Thymus (tissue), 11 donors: ENCODE data around the gene EXOC3. TPM values are rescaled to one million over a fixed set of nuclear protein-coding genes. Genes with fewer than 3 reads are reported as not detected.

Experiments
- DNase-seq, 9 donors: peaks; one replicate each; pipeline ENCODE4 v3.0.0-alpha.2; 2013; ENCODE audit warnings: low spot score in 9 of 9, low read depth in 6 of 9, missing footprints in 1 of 9
- H3K27ac ChIP-seq, 2 donors: one replicate each; pipeline ENCODE4 v1.5.1; 2013; ENCODE audit warnings: control low read depth in 1 of 2, low read depth in 1 of 2, low read length in 1 of 2, mild to moderate bottlenecking in 1 of 2, moderate library complexity in 1 of 2
- H3K27me3 ChIP-seq, 2 donors: one replicate each; pipeline ENCODE4 v1.5.1; 2013; ENCODE audit warnings: low read length in 1 of 2; ENCODE audit not compliant: control insufficient read depth in 2 of 2, insufficient read depth in 1 of 2
- H3K36me3 ChIP-seq, 2 donors: one replicate each; pipeline ENCODE4 v1.5.1; 2013; ENCODE audit warnings: low read length in 1 of 2, mild to moderate bottlenecking in 1 of 2, moderate library complexity in 1 of 2; ENCODE audit not compliant: control insufficient read depth in 2 of 2, insufficient read depth in 2 of 2
- H3K4me1 ChIP-seq, 2 donors: one replicate each; pipeline ENCODE4 v1.5.1; 2013; ENCODE audit warnings: low read length in 2 of 2; ENCODE audit not compliant: control insufficient read depth in 2 of 2, insufficient read depth in 2 of 2
- H3K4me3 ChIP-seq, 2 donors: one replicate each; pipeline ENCODE4 v1.5.1; 2013; ENCODE audit warnings: low read length in 2 of 2, control low read depth in 1 of 2, mild to moderate bottlenecking in 1 of 2
- H3K9me3 ChIP-seq, 2 donors: one replicate each; pipeline ENCODE4 v1.5.1; 2013; ENCODE audit warnings: low read length in 1 of 2, mild to moderate bottlenecking in 1 of 2; ENCODE audit not compliant: control insufficient read depth in 2 of 2, insufficient read depth in 1 of 2
- WGBS: extraction: QIAGEN DNeasy Blood & Tissue Kit; methylation state at CpG from one replicate; pipeline ENCODE4 v1.1.7; 2013; 5-methylcytosine and 5-hydroxymethylcytosine counted together
- polyA plus RNA-seq: library from polyadenylated mRNA; stranded (reverse); fragments of 200-250 nt; gene quantifications from one replicate; pipeline ENCODE4 v1.2.3, GENCODE V29; 2013
- total RNA-seq: library from RNA; stranded (reverse); fragments of 120-200 nt; gene quantifications from one replicate; pipeline ENCODE4 v1.2.4, GENCODE V29; 2013
- donor health status: healthy.

Gene EXOC3
- total and polyA plus RNA-seq, 2 donors = 27.2 to 60.0 TPM

GRCh38 chr5:428754-429452 is 14.1 kb upstream of the EXOC3 start:
- H3K27me3 ChIP-seq = peaks cover 0 to 9% of the 10 kb centered on the region in 2 donors
- H3K36me3 ChIP-seq = no peaks in the 10 kb centered on the region
- H3K4me3 ChIP-seq = no peak overlapping the region
- peaks cover 0 to 3% of the 10 kb centered on the region in 2 donors for H3K9me3 ChIP-seq
- peaks cover 0 to 17% of the 10 kb centered on the region in 2 donors for H3K4me1 ChIP-seq
- DNase-seq = no peak
- H3K27ac ChIP-seq = no peak overlapping the region
- 86% methylated on average over 22 of the region's 22 CpGs for WGBS

DNA sequence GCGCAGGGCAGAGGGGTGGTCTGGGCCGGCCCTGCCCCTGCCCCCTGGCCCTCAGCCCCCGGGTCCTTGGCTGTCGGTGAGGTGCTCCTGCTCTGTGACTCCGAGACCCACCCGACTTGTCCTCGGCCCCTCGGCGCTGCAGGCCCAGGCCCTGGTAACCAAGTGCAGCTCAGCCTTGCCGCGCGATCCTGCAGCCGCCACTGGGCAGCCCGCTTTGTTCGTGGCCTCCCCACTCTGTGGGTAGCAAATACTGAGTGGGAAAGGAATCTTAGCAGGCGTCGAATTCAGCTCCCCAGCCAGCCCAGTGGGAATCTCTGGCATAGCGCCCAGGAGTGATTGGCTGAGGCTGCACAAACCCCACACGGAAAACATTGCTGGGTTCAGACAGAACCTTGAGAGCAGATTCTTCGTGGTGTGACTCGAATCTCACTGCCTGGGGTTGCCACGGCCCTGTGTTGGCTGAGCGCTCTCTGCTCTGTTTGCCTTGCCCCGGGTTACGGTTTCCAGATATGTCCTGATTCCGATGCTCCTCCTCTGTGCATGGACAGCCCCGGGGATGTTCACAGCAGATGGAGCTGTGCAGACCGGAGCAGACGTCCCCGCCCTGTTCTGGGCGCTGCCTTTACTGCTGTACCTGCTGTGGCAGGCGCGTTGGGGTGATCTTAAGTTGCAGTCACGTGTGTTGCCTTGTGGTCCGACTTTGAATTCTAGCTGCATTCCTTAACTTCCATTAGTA is 13.4 kb upstream of the EXOC3 start:
- H3K36me3 ChIP-seq = no peaks in the 10 kb centered on the region
- peaks cover 0 to 9% of the 10 kb centered on the region in 2 donors for H3K27me3 ChIP-seq
- no peak overlapping the region for H3K4me3 ChIP-seq
- H3K27ac ChIP-seq = no peak overlapping the region
- WGBS = 94% methylated on average over 35 of the region's 35 CpGs
- no peak for DNase-seq
- peaks cover 0 to 3% of the 10 kb centered on the region in 2 donors for H3K9me3 ChIP-seq
- peaks cover 0 to 11% of the 10 kb centered on the region in 2 donors for H3K4me1 ChIP-seq

DNA sequence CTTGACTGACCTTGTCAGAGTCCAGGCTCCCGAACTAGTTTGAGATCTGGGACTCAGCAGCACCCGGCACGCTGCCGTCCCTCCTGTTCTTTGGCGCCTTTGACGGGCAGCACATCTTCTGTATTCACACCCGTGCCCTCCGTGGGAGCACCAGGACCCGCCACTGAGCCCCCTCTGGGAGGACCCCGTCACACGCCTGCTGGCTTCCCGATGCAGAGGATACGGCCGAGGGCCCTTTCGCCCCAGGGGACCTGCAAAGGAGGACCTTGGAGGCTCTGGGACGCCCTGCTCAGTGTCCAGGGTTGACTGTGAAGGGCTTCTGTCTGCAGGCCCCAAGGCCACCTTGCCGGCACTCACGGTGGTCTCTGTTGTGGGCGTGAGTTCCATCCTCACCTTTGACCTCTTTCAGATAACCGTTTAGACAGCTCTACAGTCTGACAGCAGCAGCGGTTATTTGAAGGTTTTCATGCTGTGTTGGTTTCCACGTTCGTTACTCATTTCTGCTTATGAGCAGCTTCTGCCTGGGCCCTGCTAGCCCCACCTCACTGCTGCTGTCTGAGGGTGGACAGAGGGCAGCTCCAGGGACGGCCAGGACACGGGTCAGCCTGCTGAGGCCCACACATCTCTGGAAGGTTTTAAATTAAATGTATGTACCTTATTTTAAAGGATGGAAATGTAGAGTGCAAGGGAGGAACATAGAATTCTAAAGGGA is 12.6 kb upstream of the EXOC3 start:
- Histone ChIP-seq H3K4me1 (peaks cover 0 to 8% of the 10 kb centered on the region in 2 donors), H3K36me3 (no peaks in the 10 kb centered on the region), H3K9me3 (peaks cover 0 to 3% of the 10 kb centered on the region in 2 donors), H3K27ac (no peak overlapping the region), H3K4me3 (no peak overlapping the region), H3K27me3 (peaks cover 0 to 9% of the 10 kb centered on the region in 2 donors)
- WGBS = 94% methylated on average over 25 of the region's 25 CpGs
- no peak for DNase-seq

DNA sequence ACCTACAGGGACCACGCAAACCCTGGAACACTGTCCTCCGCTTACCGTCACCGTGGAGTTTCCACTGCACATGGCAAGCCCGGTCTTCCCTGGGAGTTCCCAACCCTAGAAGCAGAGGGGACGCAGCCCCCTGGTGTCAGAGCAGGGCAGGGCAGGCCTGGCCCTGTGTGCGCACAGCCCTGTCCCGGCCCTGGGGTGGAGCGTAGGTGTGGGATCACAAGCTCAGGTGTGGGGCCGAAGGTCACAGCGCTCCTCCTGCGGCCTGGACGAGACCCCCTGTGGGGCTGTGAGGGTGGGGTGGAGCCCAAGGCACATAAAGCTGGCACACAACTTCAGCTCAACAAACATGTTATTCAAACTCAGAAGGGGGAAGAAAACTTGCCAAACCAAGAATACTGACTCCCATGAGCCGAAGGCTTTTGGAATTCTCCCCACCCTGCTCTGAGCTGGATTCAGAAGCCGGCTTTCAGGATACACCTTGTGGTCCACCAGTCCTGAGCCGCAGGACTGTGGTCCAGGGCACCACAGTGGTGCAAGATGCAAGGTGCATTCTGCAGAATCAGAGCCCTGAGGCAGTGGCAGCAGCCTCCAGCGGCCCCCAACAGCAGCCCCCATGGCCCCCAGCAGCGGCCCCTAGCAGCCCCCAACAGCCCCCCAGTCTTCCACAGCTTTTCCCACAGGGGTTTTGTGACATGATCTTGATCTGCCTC is 11.8 kb upstream of the EXOC3 start:
- H3K27ac ChIP-seq = no peak overlapping the region
- 61% methylated on average over 18 of the region's 18 CpGs for WGBS
- H3K36me3 ChIP-seq = no peaks in the 10 kb centered on the region
- no peak overlapping the region for H3K4me3 ChIP-seq
- peak in 4 of 9 donors; percentile 39 to 61 (median 51) for DNase-seq
- peaks cover 0 to 8% of the 10 kb centered on the region in 2 donors for H3K4me1 ChIP-seq
- H3K27me3 ChIP-seq = peaks cover 0 to 9% of the 10 kb centered on the region in 2 donors
- peaks cover 0 to 3% of the 10 kb centered on the region in 2 donors for H3K9me3 ChIP-seq

DNA sequence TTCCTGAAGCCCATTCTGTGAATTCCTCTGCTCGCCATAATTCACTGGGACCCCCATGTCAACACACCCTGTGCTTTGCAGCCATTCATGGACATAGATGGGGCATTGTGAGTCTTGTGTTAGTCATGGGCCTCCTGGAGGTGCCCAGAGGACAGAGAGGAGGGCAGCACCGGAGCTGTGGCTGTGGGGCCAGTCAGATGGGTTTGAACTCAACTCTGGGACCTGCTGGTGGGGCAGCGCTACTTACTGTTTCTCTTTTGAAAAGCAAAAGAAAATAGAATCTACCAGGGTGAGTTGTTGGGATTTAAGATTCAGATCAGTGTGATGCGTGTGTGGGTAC is 11.3 kb upstream of the EXOC3 start:
- DNase-seq = no peak

DNA sequence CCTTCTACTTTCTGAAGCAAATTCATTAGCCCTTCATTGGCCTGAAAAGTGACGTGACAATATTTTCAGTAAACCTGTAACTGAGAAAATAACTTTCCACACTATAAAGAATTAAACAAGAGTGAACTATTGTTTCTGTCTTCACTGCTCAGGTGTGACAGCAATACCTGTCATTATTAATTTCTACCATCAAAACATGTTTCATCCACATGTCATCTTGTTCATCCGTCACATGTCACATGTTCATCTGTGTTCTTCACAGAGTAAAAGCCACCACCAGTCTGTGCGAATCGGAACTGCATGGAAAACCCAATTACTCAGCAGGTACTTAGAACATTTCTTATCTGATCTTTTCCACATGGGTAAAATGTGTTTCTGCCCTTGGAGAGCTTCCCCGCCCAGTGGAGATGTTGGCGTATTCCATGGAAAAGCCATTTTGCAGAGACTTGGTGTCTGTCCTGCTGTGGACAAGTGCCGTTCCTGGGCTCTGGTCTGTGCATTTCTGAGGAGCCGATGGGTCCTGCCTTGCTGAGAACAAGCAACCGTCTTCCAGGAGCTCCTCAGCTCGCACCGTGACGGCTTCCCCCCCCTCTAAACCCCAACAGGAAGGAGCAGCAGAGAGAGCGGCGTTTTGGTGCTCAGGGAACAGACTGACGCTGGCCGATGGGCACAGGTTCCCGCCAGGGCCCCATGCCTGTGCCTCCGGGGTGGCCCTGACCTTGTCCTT is 10.6 kb upstream of the EXOC3 start:
- Histone ChIP-seq H3K36me3 (no peaks in the 10 kb centered on the region), H3K27me3 (peaks cover 0 to 7% of the 10 kb centered on the region in 2 donors), H3K9me3 (peaks cover 0 to 3% of the 10 kb centered on the region in 2 donors), H3K4me1 (peaks cover 0 to 8% of the 10 kb centered on the region in 2 donors), H3K4me3 (no peak overlapping the region), H3K27ac (no peak overlapping the region)
- peak in 1 of 9 donors; percentile 40 for DNase-seq
- WGBS = 82% methylated on average over 18 of the region's 18 CpGs

More for the DNA sequence above, 11.3 kb upstream of the EXOC3 start:
- Histone ChIP-seq H3K27ac (no peak overlapping the region), H3K9me3 (peaks cover 0 to 3% of the 10 kb centered on the region in 2 donors), H3K36me3 (no peaks in the 10 kb centered on the region), H3K4me1 (peaks cover 0 to 8% of the 10 kb centered on the region in 2 donors), H3K4me3 (no peak overlapping the region), H3K27me3 (peaks cover 0 to 9% of the 10 kb centered on the region in 2 donors)
- 97% methylated on average over 4 of the region's 4 CpGs for WGBS

DNA sequence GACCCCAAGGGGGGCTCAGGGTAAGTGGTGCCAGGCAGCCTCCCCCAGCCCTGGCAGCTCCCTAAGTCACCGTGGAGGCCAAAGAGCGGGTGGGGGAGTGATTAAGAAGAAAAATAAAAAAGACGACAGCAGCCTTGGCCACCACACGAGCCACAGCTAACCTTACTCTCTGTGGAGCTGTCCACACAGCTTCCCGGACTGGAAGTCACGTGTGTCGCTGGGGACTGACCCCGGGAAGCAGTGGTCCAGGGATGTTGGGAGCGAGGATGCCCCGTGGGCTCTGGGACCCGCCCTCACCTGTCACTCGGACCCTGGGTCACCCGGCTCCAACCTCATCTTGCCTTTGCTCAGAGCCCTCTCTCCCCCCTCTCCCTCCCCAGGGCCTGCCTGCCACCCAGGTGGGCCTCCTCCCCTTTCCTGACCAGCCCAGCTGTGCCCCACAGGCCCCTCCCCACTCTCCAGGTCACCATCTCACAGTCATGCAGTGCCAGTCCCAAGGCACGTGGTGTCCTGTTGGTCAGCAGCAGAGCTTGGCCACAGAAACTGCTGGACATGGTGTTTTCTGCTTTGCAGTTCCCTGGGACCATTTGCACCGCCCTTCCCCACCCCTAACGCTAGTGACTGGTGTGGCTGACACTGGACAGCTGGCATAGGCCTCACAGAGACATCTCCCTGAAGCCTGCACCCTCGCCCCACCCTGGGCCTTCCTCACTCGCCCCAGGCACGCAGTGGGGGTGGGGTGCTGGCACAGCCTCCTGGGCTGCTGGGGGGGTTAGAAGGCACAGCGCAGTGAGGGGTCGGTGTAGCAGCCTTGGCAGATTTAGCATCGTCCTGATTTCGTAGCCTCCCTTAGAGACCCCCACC is 9.8 kb upstream of the EXOC3 start:
- Histone ChIP-seq H3K4me3 (no peak overlapping the region), H3K27me3 (peaks cover 0 to 7% of the 10 kb centered on the region in 2 donors), H3K27ac (no peak overlapping the region), H3K4me1 (peaks cover 0 to 8% of the 10 kb centered on the region in 2 donors), H3K9me3 (peaks cover 0 to 2% of the 10 kb centered on the region in 2 donors), H3K36me3 (no peaks in the 10 kb centered on the region)
- no peak for DNase-seq
- 95% methylated on average over 23 of the region's 23 CpGs for WGBS

GRCh38 chr5:433836-434235 is 9.1 kb upstream of the EXOC3 start:
- no peaks in the 10 kb centered on the region for H3K9me3 ChIP-seq
- H3K27ac ChIP-seq = no peak overlapping the region
- H3K36me3 ChIP-seq = no peaks in the 10 kb centered on the region
- WGBS = 88% methylated on average over 16 of the region's 16 CpGs
- H3K27me3 ChIP-seq = peaks cover 0 to 7% of the 10 kb centered on the region in 2 donors
- H3K4me3 ChIP-seq = no peak overlapping the region
- DNase-seq = no peak
- H3K4me1 ChIP-seq = peaks cover 0 to 8% of the 10 kb centered on the region in 2 donors
